GM12872 (cell line): ENCODE data around the gene FGR.

Experiments
- CTCF ChIP-seq: IDR thresholded peaks from 3 replicates; pipeline ENCODE4 v1.5.1; 2011; ENCODE audit warnings: low read depth, mild to moderate bottlenecking, low read length, moderate library complexity; ENCODE audit not compliant: insufficient read depth

FGR gene

DNA sequence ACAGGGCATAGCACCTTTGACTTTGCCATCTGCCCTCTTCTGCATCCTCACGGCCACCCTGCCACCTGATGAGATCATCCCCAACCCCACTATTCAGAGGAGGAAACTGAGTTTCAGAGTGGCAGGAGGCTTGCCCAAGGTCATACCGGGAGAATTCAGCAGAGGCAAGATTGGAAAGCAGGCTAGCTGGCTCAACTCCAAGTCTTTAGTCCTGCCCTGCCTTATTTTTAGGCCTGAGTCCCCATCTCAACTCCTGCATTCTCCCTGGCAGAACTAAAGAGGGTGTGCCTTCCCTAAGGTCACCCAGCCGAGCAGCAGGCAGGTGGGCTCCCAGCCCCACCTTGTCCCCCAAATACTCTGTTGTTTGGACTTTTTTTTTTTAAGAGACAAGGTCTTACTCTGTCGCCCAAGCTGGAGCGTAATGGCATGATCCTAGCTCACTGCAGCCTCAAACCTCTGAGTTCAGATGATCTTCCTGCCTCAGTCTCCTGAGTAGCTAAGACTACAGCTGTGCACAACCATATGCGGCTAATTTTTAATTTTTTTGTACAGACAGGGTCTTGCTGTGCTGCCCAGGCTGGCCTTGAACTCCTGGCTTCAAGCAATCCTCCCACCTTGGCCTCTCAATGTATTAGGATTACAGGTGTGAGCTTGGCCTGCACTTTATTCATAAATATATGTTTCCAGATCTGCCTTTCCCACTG is 13.8 kb upstream of the FGR start:
- TF ChIP-seq CTCF = no peak

DNA sequence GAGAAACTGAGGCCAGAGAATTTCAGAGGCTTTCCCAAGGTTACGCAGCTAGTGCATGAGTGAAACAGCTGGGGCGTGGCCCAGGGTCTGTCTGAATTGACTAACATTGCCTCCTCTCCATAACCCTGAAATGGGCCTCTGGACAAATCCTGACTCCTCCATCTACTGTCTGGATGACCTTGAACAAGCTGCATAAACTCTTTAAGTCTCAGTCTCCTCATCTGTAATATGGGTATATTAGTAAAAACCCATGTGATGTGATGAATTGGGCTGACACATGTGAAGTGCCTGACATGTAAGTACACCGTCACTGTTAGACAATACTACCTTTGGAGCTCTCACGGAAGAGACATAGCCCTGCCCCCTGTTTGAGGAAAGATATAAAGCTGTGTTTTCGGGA is 12.3 kb upstream of the FGR start:
- TF ChIP-seq CTCF = no peak

- TF ChIP-seq CTCF = no peak
These were observed 11.7 kb upstream of the FGR start for GRCh38 chr1:27646676-27647075.

- TF ChIP-seq CTCF = no peak
These were observed 10.1 kb upstream of the FGR start for GRCh38 chr1:27645071-27645415.

DNA sequence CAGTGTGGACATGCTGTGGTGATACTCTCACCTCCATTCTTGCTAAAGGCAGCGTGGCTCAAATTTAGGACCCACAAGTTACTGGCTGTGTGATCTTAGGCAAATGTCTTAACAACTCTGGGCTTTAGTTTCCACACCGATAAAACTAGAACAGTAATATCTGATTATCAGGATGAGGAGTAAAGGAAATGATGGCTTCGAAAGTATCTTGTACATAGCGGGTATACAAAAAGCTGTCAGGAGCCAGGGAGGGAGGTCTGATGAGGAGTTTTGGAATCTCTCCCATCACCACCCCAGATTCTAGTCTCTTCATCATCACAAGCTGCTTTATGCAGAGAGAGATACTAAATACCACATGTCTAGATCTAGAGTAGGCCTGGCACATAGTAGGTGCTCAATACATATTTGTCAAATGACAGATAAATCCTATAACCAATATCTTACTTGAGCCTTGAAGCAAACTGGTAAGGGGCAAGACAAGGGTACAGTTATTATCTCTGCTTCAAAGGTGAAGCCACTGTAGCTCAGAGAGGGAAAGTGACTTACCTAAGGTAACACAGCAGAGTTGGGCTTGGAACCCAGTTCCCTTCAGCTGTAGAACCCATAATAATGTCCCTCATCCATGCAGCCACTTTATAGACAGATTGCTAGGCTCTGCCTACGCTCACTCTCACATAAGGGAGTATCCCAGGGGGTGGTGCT is 9.5 kb upstream of the FGR start:
- no peak for TF ChIP-seq CTCF

- TF ChIP-seq CTCF = peak; percentile 96
These were observed 8.8 kb upstream of the FGR start for GRCh38 chr1:27643600-27644368.

DNA sequence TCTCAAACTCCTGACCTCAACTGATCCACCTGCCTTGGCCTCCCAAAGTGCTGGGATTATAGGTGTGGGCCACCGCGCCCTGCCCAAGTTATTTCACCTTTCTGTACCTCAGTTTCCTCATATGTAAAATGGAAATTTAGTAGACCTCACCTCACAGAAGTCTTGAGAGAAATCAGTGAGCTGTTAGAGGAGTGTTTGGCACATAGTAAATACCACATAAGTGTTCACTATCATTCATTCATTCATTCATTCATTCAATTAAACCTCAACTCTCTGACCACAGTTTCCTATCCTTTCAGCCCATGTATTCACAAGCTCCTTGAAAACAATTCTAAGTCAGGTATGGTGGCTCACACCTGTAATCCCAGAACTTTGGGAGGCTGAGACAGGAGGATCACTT is 3.8 kb upstream of the FGR start:
- TF ChIP-seq CTCF = no peak
